ENCODE data around the gene SLC35B3.
"Not testable (repeated sequence)": the region's sequence is repeated elsewhere in the genome, so short reads cannot be mapped to it uniquely, and the experiment has no call there.

SLC35B3 gene

GRCh38 chr6:8415280-8415679 lies 20.1 kb downstream of the SLC35B3 start:
- in situ Hi-C loops (cut with MboI; ENCODE audit: low sequenced_read_pairs) = no loop called here

- in situ Hi-C loops (cut with MboI; ENCODE audit: low sequenced_read_pairs) = no loop called here
These were observed 20.5 kb downstream of the SLC35B3 start for GRCh38 chr6:8414844-8415243.

GRCh38 chr6:8405946-8406345 lies 29.4 kb downstream of the SLC35B3 start:
- in situ Hi-C loops (cut with MboI; ENCODE audit: low sequenced_read_pairs) = not testable (repeated sequence)

- in situ Hi-C loops (cut with MboI; ENCODE audit: low sequenced_read_pairs) = no loop called here
These were observed 32.8 kb downstream of the SLC35B3 start for GRCh38 chr6:8402546-8402945.

GRCh38 chr6:8400663-8401062 lies 34.7 kb downstream of the SLC35B3 start:
- in situ Hi-C loops (cut with MboI; ENCODE audit: low sequenced_read_pairs) = no loop called here

- in situ Hi-C loops (cut with MboI; ENCODE audit: low sequenced_read_pairs) = no loop called here
These were observed 42.8 kb downstream of the SLC35B3 start for GRCh38 chr6:8392569-8392968.

GRCh38 chr6:8391934-8392333 lies 43.4 kb downstream of the SLC35B3 start:
- in situ Hi-C loops (cut with MboI; ENCODE audit: low sequenced_read_pairs) = no loop called here

GRCh38 chr6:8389036-8389818 lies 46.1 kb downstream of the SLC35B3 start:
- in situ Hi-C loops (cut with MboI; ENCODE audit: low sequenced_read_pairs) = no loop called here

- in situ Hi-C loops (cut with MboI; ENCODE audit: low sequenced_read_pairs) = no loop called here
These were observed 47.4 kb downstream of the SLC35B3 start for GRCh38 chr6:8387942-8388437.

- in situ Hi-C loops (cut with MboI; ENCODE audit: low sequenced_read_pairs) = no loop called here
These were observed 51.8 kb downstream of the SLC35B3 start for GRCh38 chr6:8383584-8383983.

- in situ Hi-C loops (cut with MboI; ENCODE audit: low sequenced_read_pairs) = no loop called here
These were observed 52.9 kb downstream of the SLC35B3 start for GRCh38 chr6:8382434-8382833.

- in situ Hi-C loops (cut with MboI; ENCODE audit: low sequenced_read_pairs) = no loop called here
These were observed 59.4 kb downstream of the SLC35B3 start for GRCh38 chr6:8375916-8376315.

All from HL-60/S4 (cell line).